Measurements from ENCODE around the gene TACR2. TPM values are rescaled to one million over a fixed set of nuclear protein-coding genes. Genes with fewer than 3 reads are reported as not detected.

The TACR2 gene
- total and polyA plus RNA-seq, 2 experiments from 2014 or later, result not detected

DNA sequence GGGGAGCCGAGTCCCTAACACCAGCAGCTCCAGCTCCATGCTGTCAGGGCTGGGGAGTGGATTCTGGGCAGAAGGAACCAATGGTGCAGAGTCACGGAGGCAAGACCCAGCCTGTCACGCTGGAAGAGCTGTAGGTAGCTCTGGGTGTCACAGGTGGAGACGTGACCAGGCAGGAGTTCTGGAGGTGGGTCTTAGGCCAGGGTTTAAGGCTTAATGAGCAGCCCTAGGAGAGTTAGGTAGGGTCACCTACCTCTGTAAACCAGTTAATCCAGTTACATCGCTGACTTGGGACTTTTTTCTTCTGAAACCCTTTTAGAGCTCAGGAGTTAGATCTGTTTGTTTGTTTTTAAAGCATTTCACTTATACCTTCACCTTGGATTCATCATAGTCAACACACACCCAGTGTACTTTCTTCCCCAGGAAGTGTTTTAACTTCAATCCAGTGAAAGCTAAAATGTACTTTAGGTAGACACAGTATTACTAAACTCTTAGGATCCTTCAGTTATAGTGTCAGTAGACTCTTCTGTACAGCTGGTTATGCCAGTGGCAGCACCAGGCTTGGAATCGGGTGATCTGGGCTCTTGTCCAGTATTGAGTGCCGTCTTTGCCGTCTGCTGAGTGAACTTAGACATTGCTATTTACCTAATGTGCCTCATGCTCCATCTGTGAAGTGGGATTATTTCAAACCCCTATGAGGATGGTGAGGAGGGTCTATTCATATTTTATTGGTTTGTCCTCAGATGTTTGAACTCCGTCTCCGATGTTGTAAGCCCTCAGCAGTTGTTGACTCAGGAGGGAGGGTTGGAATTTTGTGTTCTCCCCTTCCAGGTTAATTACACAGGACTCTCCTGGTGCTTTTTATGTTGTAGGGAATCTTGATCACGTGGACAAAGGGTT lies 31.0 kb downstream of the TACR2 start:
- Histone ChIP-seq H3K36me3 (ENCODE audit: insufficient read depth) (peaks cover 72% of the 10 kb centered on the region), H2AFZ (no peak overlapping the region), H3K79me2 (replicated peaks; ENCODE audit: insufficient read depth) (peaks cover 8% of the 10 kb centered on the region; the same call in 1 of the 2 replicates), H3K4me3 (no peak overlapping the region), H3K27me3 (ENCODE audit: insufficient read depth) (no peaks in the 10 kb centered on the region), H3K4me2 (no peak overlapping the region), H3K9me2 (ENCODE audit: insufficient read depth) (no peaks in the 10 kb centered on the region), H4K20me1 (replicated peaks; ENCODE audit: insufficient read depth) (no peaks in the 10 kb centered on the region; the same call in 1 of the 2 replicates), H3K27ac (ENCODE audit: low read depth) (peak overlapping the region; percentile 78; the same call in 1 of the 2 replicates), H3F3A (replicated peaks; ENCODE audit: low read depth) (peaks cover 28% of the 10 kb centered on the region), H3K4me1 (ENCODE audit: insufficient read depth) (peaks cover 19% of the 10 kb centered on the region)
- peaks cover 5% of the 10 kb centered on the region for H3K27me3 Mint-ChIP-seq (ENCODE audit: insufficient read depth, low read depth, poor library complexity)
- H3K4me3 Mint-ChIP-seq, result no peak overlapping the region
- ATAC-seq (no peak), DNase-seq (ENCODE audit: low spot score) (no peak)
- no peaks in the 10 kb centered on the region for H3K9me3 Mint-ChIP-seq
- H3K27ac Mint-ChIP-seq, result no peak overlapping the region; the same call in 1 of the 2 replicates
- no peak for TF ChIP-seq CREB1 (CRISPR knock-in tag; IDR thresholded peaks at IDR 0.05; ENCODE audit: low read depth)
- no peak for TF ChIP-seq NANOG (IDR thresholded peaks at IDR 0.05; ENCODE audit: borderline replicate concordance)
- TF ChIP-seq ZNF114 (CRISPR knock-in tag; IDR thresholded peaks at IDR 0.05), result no peak
- no peak for TF ChIP-seq ZNF331 (CRISPR knock-in tag; IDR thresholded peaks at IDR 0.05; ENCODE audit: low read depth)
- TF ChIP-seq JUNB (IDR thresholded peaks at IDR 0.05; ENCODE audit: unreplicated experiment), result no peak
- TF ChIP-seq EZH2 (IDR thresholded peaks at IDR 0.05; ENCODE audit: low read depth, unreplicated experiment), result no peak
- TF ChIP-seq, protein P1, sequence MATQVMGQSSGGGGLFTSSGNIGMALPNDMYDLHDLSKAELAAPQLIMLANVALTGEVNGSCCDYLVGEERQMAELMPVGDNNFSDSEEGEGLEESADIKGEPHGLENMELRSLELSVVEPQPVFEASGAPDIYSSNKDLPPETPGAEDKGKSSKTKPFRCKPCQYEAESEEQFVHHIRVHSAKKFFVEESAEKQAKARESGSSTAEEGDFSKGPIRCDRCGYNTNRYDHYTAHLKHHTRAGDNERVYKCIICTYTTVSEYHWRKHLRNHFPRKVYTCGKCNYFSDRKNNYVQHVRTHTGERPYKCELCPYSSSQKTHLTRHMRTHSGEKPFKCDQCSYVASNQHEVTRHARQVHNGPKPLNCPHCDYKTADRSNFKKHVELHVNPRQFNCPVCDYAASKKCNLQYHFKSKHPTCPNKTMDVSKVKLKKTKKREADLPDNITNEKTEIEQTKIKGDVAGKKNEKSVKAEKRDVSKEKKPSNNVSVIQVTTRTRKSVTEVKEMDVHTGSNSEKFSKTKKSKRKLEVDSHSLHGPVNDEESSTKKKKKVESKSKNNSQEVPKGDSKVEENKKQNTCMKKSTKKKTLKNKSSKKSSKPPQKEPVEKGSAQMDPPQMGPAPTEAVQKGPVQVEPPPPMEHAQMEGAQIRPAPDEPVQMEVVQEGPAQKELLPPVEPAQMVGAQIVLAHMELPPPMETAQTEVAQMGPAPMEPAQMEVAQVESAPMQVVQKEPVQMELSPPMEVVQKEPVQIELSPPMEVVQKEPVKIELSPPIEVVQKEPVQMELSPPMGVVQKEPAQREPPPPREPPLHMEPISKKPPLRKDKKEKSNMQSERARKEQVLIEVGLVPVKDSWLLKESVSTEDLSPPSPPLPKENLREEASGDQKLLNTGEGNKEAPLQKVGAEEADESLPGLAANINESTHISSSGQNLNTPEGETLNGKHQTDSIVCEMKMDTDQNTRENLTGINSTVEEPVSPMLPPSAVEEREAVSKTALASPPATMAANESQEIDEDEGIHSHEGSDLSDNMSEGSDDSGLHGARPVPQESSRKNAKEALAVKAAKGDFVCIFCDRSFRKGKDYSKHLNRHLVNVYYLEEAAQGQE (IDR thresholded peaks at IDR 0.05; ENCODE audit: unreplicated experiment), result no peak
- TF ChIP-seq, protein P2, sequence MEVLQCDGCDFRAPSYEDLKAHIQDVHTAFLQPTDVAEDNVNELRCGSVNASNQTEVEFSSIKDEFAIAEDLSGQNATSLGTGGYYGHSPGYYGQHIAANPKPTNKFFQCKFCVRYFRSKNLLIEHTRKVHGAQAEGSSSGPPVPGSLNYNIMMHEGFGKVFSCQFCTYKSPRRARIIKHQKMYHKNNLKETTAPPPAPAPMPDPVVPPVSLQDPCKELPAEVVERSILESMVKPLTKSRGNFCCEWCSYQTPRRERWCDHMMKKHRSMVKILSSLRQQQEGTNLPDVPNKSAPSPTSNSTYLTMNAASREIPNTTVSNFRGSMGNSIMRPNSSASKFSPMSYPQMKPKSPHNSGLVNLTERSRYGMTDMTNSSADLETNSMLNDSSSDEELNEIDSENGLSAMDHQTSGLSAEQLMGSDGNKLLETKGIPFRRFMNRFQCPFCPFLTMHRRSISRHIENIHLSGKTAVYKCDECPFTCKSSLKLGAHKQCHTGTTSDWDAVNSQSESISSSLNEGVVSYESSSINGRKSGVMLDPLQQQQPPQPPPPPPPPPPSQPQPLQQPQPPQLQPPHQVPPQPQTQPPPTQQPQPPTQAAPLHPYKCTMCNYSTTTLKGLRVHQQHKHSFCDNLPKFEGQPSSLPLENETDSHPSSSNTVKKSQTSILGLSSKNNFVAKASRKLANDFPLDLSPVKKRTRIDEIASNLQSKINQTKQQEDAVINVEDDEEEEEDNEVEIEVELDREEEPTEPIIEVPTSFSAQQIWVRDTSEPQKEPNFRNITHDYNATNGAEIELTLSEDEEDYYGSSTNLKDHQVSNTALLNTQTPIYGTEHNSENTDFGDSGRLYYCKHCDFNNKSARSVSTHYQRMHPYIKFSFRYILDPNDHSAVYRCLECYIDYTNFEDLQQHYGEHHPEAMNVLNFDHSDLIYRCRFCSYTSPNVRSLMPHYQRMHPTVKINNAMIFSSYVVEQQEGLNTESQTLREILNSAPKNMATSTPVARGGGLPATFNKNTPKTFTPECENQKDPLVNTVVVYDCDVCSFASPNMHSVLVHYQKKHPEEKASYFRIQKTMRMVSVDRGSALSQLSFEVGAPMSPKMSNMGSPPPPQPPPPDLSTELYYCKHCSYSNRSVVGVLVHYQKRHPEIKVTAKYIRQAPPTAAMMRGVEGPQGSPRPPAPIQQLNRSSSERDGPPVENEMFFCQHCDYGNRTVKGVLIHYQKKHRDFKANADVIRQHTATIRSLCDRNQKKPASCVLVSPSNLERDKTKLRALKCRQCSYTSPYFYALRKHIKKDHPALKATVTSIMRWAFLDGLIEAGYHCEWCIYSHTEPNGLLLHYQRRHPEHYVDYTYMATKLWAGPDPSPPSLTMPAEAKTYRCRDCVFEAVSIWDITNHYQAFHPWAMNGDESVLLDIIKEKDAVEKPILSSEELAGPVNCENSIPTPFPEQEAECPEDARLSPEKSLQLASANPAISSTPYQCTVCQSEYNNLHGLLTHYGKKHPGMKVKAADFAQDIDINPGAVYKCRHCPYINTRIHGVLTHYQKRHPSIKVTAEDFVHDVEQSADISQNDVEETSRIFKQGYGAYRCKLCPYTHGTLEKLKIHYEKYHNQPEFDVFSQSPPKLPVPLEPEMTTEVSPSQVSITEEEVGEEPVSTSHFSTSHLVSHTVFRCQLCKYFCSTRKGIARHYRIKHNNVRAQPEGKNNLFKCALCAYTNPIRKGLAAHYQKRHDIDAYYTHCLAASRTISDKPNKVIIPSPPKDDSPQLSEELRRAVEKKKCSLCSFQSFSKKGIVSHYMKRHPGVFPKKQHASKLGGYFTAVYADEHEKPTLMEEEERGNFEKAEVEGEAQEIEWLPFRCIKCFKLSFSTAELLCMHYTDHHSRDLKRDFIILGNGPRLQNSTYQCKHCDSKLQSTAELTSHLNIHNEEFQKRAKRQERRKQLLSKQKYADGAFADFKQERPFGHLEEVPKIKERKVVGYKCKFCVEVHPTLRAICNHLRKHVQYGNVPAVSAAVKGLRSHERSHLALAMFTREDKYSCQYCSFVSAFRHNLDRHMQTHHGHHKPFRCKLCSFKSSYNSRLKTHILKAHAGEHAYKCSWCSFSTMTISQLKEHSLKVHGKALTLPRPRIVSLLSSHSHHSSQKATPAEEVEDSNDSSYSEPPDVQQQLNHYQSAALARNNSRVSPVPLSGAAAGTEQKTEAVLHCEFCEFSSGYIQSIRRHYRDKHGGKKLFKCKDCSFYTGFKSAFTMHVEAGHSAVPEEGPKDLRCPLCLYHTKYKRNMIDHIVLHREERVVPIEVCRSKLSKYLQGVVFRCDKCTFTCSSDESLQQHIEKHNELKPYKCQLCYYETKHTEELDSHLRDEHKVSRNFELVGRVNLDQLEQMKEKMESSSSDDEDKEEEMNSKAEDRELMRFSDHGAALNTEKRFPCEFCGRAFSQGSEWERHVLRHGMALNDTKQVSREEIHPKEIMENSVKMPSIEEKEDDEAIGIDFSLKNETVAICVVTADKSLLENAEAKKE (CRISPR knock-in tag; IDR thresholded peaks at IDR 0.05), result no peak
- TF ChIP-seq, protein P3, sequence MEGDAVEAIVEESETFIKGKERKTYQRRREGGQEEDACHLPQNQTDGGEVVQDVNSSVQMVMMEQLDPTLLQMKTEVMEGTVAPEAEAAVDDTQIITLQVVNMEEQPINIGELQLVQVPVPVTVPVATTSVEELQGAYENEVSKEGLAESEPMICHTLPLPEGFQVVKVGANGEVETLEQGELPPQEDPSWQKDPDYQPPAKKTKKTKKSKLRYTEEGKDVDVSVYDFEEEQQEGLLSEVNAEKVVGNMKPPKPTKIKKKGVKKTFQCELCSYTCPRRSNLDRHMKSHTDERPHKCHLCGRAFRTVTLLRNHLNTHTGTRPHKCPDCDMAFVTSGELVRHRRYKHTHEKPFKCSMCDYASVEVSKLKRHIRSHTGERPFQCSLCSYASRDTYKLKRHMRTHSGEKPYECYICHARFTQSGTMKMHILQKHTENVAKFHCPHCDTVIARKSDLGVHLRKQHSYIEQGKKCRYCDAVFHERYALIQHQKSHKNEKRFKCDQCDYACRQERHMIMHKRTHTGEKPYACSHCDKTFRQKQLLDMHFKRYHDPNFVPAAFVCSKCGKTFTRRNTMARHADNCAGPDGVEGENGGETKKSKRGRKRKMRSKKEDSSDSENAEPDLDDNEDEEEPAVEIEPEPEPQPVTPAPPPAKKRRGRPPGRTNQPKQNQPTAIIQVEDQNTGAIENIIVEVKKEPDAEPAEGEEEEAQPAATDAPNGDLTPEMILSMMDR (conservative IDR thresholded peaks at IDR 0.05; ENCODE audit: low read depth in 2 of 2), result no peak
- TF ChIP-seq EZH2phosphoT487 (IDR thresholded peaks at IDR 0.05; ENCODE audit: unreplicated experiment), result no peak
- TF ChIP-seq STAT1 (IDR thresholded peaks at IDR 0.05; ENCODE audit: unreplicated experiment), result no peak
- TF ChIP-seq, protein P4, sequence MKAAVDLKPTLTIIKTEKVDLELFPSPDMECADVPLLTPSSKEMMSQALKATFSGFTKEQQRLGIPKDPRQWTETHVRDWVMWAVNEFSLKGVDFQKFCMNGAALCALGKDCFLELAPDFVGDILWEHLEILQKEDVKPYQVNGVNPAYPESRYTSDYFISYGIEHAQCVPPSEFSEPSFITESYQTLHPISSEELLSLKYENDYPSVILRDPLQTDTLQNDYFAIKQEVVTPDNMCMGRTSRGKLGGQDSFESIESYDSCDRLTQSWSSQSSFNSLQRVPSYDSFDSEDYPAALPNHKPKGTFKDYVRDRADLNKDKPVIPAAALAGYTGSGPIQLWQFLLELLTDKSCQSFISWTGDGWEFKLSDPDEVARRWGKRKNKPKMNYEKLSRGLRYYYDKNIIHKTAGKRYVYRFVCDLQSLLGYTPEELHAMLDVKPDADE (IDR thresholded peaks at IDR 0.05), result no peak
- TF ChIP-seq POLR2AphosphoS5 (IDR thresholded peaks at IDR 0.05; ENCODE audit: low read depth), result no peak
- H3K36me3 Mint-ChIP-seq (ENCODE audit: low read depth), result peaks cover 86% of the 10 kb centered on the region
- H3K4me1 Mint-ChIP-seq, result peaks cover 18% of the 10 kb centered on the region

Data from GM23338 (cell line).